Neural progenitor cell (in vitro differentiated cells): ENCODE measurements around the gene CLEC1A.

ENCODE experiments used
- CTCF ChIP-seq: fragments of 200-600 bp; sonication (generic); IDR thresholded peaks from 2 replicates; pipeline ENCODE4 v1.5.1; 2017; ENCODE audit warnings: antibody characterized with exemption, mild to moderate bottlenecking
- EZH2 ChIP-seq: fragments of 200-600 bp; sonication (generic); IDR thresholded peaks from 2 replicates; pipeline ENCODE4 v1.6.1; 2017; ENCODE audit warnings: antibody characterized with exemption, mild to moderate bottlenecking, moderate library complexity

GRCh38 chr12:10098791-10099190, at the start of gene CLEC1A:
- TF ChIP-seq CTCF (no peak), EZH2 (no peak)
